Prostate gland (tissue), 2 donors: Measurements from ENCODE around the gene SLC22A12.

Experiments used
- POLR2A ChIP-seq: fragments of 450-650 bp; IDR thresholded peaks from one replicate; pipeline ENCODE4 v1.6.1; 2016; ENCODE audit warnings: antibody characterized with exemption, mild to moderate bottlenecking
- POLR2AphosphoS5 ChIP-seq: sonication (generic); formaldehyde crosslinking; IDR thresholded peaks from one replicate; pipeline ENCODE4 v1.6.1; 2017; ENCODE audit warnings: antibody characterized with exemption
- TF ChIP-seq, protein P1 (sequence below), 4 experiments: fragments of 200-600 bp in 2 of 4; fragments of 450-650 bp in 2 of 4; sonication (generic) in 2 of 4; IDR thresholded peaks; 1 replicate in 3 of 4; 2 replicates in 1 of 4; pipeline ENCODE4 v1.5.1; 2016 to 2019; ENCODE audit warnings: antibody characterized with exemption in 4 of 4, mild to moderate bottlenecking in 2 of 4, moderate library complexity in 2 of 4

DNA sequence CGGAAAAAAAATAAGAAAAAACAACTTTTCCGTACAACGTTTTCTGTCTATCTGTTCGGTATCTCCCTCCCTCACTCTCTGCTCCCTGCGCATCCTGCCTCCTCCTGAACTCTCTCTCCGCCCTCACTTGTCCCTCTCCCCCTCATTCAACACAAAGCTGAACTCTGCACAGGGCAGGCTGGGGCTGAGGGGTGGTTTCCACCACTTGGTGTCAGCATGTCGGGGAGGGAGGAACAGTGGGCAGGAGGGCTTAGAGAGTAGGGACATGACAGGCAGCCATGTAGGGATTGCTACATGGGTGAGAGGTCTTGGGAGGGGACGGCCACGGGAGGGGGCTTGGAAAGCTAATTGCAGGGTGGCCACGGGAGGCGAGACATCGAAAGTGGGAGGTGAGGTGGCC is 17.6 kb downstream of the SLC22A12 start:
- TF ChIP-seq, protein P1, sequence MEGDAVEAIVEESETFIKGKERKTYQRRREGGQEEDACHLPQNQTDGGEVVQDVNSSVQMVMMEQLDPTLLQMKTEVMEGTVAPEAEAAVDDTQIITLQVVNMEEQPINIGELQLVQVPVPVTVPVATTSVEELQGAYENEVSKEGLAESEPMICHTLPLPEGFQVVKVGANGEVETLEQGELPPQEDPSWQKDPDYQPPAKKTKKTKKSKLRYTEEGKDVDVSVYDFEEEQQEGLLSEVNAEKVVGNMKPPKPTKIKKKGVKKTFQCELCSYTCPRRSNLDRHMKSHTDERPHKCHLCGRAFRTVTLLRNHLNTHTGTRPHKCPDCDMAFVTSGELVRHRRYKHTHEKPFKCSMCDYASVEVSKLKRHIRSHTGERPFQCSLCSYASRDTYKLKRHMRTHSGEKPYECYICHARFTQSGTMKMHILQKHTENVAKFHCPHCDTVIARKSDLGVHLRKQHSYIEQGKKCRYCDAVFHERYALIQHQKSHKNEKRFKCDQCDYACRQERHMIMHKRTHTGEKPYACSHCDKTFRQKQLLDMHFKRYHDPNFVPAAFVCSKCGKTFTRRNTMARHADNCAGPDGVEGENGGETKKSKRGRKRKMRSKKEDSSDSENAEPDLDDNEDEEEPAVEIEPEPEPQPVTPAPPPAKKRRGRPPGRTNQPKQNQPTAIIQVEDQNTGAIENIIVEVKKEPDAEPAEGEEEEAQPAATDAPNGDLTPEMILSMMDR (IDR thresholded peaks at IDR 0.05): no peak
- TF ChIP-seq POLR2AphosphoS5: no peak
- TF ChIP-seq POLR2A: no peak
